ENCODE data around the gene AASDH.

AASDH gene

GRCh38 chr4:56308384-56308783 is 78.9 kb downstream of the AASDH start:
- DNase-seq (ENCODE audit: low spot score), result no peak
- in situ Hi-C loops (cut with MboI; ENCODE audit: low pct_unique_long_range_greater_than_20kb, low sequenced_read_pairs, unreplicated experiment), result no loop called here
- TF ChIP-seq, protein P1, sequence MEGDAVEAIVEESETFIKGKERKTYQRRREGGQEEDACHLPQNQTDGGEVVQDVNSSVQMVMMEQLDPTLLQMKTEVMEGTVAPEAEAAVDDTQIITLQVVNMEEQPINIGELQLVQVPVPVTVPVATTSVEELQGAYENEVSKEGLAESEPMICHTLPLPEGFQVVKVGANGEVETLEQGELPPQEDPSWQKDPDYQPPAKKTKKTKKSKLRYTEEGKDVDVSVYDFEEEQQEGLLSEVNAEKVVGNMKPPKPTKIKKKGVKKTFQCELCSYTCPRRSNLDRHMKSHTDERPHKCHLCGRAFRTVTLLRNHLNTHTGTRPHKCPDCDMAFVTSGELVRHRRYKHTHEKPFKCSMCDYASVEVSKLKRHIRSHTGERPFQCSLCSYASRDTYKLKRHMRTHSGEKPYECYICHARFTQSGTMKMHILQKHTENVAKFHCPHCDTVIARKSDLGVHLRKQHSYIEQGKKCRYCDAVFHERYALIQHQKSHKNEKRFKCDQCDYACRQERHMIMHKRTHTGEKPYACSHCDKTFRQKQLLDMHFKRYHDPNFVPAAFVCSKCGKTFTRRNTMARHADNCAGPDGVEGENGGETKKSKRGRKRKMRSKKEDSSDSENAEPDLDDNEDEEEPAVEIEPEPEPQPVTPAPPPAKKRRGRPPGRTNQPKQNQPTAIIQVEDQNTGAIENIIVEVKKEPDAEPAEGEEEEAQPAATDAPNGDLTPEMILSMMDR (IDR thresholded peaks at IDR 0.05; ENCODE audit: extremely low read depth, insufficient read depth, missing control alignments), result no peak

DNA sequence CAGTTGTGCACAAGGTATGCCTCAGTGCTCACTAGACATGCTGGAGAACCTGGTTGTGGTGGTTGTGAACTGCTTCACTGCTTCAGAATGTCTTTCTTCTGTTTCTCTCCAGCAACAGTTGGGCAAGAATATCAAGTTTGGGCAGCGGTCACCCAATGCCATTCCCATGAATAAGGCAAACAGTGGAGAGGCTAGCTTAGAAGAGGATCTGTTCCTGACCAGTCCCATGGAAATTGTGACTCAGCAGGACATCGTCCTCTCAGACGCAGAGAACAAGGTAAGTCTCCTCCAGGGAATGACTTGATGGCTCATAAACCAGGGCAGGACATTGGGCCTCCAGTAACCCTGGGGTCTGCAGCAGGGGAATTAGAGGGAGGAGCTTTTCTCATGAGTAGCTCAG is 79.9 kb downstream of the AASDH start:
- DNase-seq (ENCODE audit: low spot score), result no peak
- TF ChIP-seq, protein P1 (IDR thresholded peaks at IDR 0.05; ENCODE audit: extremely low read depth, insufficient read depth, missing control alignments), result no peak
- in situ Hi-C loops (cut with MboI; ENCODE audit: low pct_unique_long_range_greater_than_20kb, low sequenced_read_pairs, unreplicated experiment), result no loop called here

GRCh38 chr4:56305390-56305789 is 81.9 kb downstream of the AASDH start:
- no peak for DNase-seq (ENCODE audit: low spot score)
- TF ChIP-seq, protein P1 (IDR thresholded peaks at IDR 0.05; ENCODE audit: extremely low read depth, insufficient read depth, missing control alignments), result no peak
- in situ Hi-C loops (cut with MboI; ENCODE audit: low pct_unique_long_range_greater_than_20kb, low sequenced_read_pairs, unreplicated experiment), result no loop called here

DNA sequence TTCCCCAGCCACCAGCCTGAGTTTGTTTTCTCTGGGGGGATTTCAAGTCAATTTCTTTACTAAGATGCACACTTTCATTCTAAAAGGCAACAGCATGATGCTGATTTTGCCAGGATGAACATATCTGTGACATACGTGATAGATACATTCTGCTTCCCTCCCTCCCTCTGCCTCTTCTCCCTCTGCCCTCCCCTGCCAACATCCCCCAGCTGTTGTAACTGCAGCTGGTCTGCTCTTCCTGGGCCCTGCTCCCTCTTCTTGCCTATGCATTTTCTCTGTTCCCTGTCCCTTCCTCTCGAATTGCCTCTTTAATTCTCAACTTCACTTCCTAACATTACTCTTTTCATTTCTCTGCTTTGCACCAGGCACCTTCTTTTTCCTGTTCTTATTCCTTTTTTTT is 83.4 kb downstream of the AASDH start:
- in situ Hi-C loops (cut with MboI; ENCODE audit: low pct_unique_long_range_greater_than_20kb, low sequenced_read_pairs, unreplicated experiment), result no loop called here
- TF ChIP-seq, protein P1 (IDR thresholded peaks at IDR 0.05; ENCODE audit: extremely low read depth, insufficient read depth, missing control alignments), result no peak
- DNase-seq (ENCODE audit: low spot score), result no peak

GRCh38 chr4:56302760-56303159 is 84.5 kb downstream of the AASDH start:
- in situ Hi-C loops (cut with MboI; ENCODE audit: low pct_unique_long_range_greater_than_20kb, low sequenced_read_pairs, unreplicated experiment), result no loop called here
- TF ChIP-seq, protein P1 (IDR thresholded peaks at IDR 0.05; ENCODE audit: extremely low read depth, insufficient read depth, missing control alignments), result no peak
- no peak for DNase-seq (ENCODE audit: low spot score)

- DNase-seq (ENCODE audit: low spot score), result no peak
- in situ Hi-C loops (cut with MboI; ENCODE audit: low pct_unique_long_range_greater_than_20kb, low sequenced_read_pairs, unreplicated experiment), result no loop called here
- TF ChIP-seq, protein P1 (IDR thresholded peaks at IDR 0.05; ENCODE audit: extremely low read depth, insufficient read depth, missing control alignments), result no peak
These were observed 85.2 kb downstream of the AASDH start for GRCh38 chr4:56301997-56302496.

Data from GM13977 (cell line).